ENCODE data around the gene RPA4.

The RPA4 gene

GRCh38 chrX:96838537-96838936, 45.2 kb upstream of the RPA4 start:
- TF ChIP-seq TCF12 (IDR thresholded peaks at IDR 0.05; ENCODE audit: low read depth) = no peak
- no peak for TF ChIP-seq TEAD4 (IDR thresholded peaks at IDR 0.05)

GRCh38 chrX:96841325-96841724, 42.4 kb upstream of the RPA4 start:
- TF ChIP-seq TCF12 (IDR thresholded peaks at IDR 0.05; ENCODE audit: low read depth) = no peak
- TF ChIP-seq MAX (IDR thresholded peaks at IDR 0.05) = no peak
- no peak for TF ChIP-seq CEBPB (IDR thresholded peaks at IDR 0.05)
- no peak for TF ChIP-seq TAF1 (IDR thresholded peaks at IDR 0.05; ENCODE audit: low read depth)
- no peak for TF ChIP-seq RAD21 (IDR thresholded peaks at IDR 0.05; ENCODE audit: low read depth)
- no peak for TF ChIP-seq YY1 (IDR thresholded peaks at IDR 0.05; ENCODE audit: low read depth)
- no peak for TF ChIP-seq CREB1 (IDR thresholded peaks at IDR 0.05; ENCODE audit: low read depth)
- no peak for TF ChIP-seq USF1 (IDR thresholded peaks at IDR 0.05)
- TF ChIP-seq EGR1 (IDR thresholded peaks at IDR 0.05) = no peak
- no peak for TF ChIP-seq REST (IDR thresholded peaks at IDR 0.05; ENCODE audit: low read depth)
- no peak for TF ChIP-seq TEAD4 (IDR thresholded peaks at IDR 0.05)
- TF ChIP-seq ZBTB7A (IDR thresholded peaks at IDR 0.05; ENCODE audit: low read depth) = no peak

- TF ChIP-seq RAD21 (IDR thresholded peaks at IDR 0.05; ENCODE audit: low read depth) (peak; percentile 26), FOXM1 (IDR thresholded peaks at IDR 0.05; ENCODE audit: borderline replicate concordance, low read depth) (no peak)
Measured at GRCh38 chrX:96843566-96843965, 40.1 kb upstream of the RPA4 start.

- TF ChIP-seq TAF1 (IDR thresholded peaks at IDR 0.05; ENCODE audit: low read depth) = no peak
- TF ChIP-seq NFIC (IDR thresholded peaks at IDR 0.05) = no peak
- no peak for TF ChIP-seq USF1 (IDR thresholded peaks at IDR 0.05)
- no peak for TF ChIP-seq TCF12 (IDR thresholded peaks at IDR 0.05; ENCODE audit: low read depth)
- no peak for TF ChIP-seq TEAD4 (IDR thresholded peaks at IDR 0.05)
- no peak for TF ChIP-seq EP300 (IDR thresholded peaks at IDR 0.05; ENCODE audit: borderline replicate concordance)
- no peak for TF ChIP-seq EGR1 (IDR thresholded peaks at IDR 0.05)
- no peak for TF ChIP-seq CEBPB (IDR thresholded peaks at IDR 0.05)
- no peak for TF ChIP-seq FOXM1 (IDR thresholded peaks at IDR 0.05; ENCODE audit: borderline replicate concordance, low read depth)
- no peak for TF ChIP-seq MAX (IDR thresholded peaks at IDR 0.05)
- no peak for TF ChIP-seq YY1 (IDR thresholded peaks at IDR 0.05; ENCODE audit: low read depth)
- TF ChIP-seq REST (IDR thresholded peaks at IDR 0.05; ENCODE audit: low read depth) = no peak
- no peak for TF ChIP-seq CREB1 (IDR thresholded peaks at IDR 0.05; ENCODE audit: low read depth)
- TF ChIP-seq RAD21 (IDR thresholded peaks at IDR 0.05; ENCODE audit: low read depth) = no peak
Measured at GRCh38 chrX:96846841-96847240, 36.9 kb upstream of the RPA4 start.

GRCh38 chrX:96861218-96861617, 22.5 kb upstream of the RPA4 start:
- TF ChIP-seq USF1 (IDR thresholded peaks at IDR 0.05) (no peak), REST (IDR thresholded peaks at IDR 0.05; ENCODE audit: low read depth) (no peak), EGR1 (IDR thresholded peaks at IDR 0.05) (no peak), YY1 (IDR thresholded peaks at IDR 0.05; ENCODE audit: low read depth) (no peak), RAD21 (IDR thresholded peaks at IDR 0.05; ENCODE audit: low read depth) (no peak), TCF12 (IDR thresholded peaks at IDR 0.05; ENCODE audit: low read depth) (no peak), TAF1 (IDR thresholded peaks at IDR 0.05; ENCODE audit: low read depth) (no peak), TEAD4 (IDR thresholded peaks at IDR 0.05) (no peak), ZBTB7A (IDR thresholded peaks at IDR 0.05; ENCODE audit: low read depth) (no peak), MAX (IDR thresholded peaks at IDR 0.05) (no peak), NFIC (IDR thresholded peaks at IDR 0.05) (no peak), FOXM1 (IDR thresholded peaks at IDR 0.05; ENCODE audit: borderline replicate concordance, low read depth) (no peak), EP300 (IDR thresholded peaks at IDR 0.05; ENCODE audit: borderline replicate concordance) (no peak), CREB1 (IDR thresholded peaks at IDR 0.05; ENCODE audit: low read depth) (no peak)
